ENCODE measurements around the gene LRRC56.

LRRC56 gene

GRCh38 chr11:496834-497564 is 40.3 kb upstream of the LRRC56 start:
- TF ChIP-seq PATZ1 (tag by site-specific recombination; IDR thresholded peaks at IDR 0.05) (no peak), PRDM1 (tag by site-specific recombination; IDR thresholded peaks at IDR 0.05) (peak; percentile 96)
- CTCF ChIA-PET: interaction anchor here (0.6 to 1.2 kb wide), 2 partner anchors 22 to 135 kb away, joined by 3 to 5 read pairs; no protein-coding TSS in a partner anchor

GRCh38 chr11:497565-498296 is 39.6 kb upstream of the LRRC56 start:
- Histone ChIP-seq H3K36me3 (ENCODE audit: control insufficient read depth in 2 of 2, insufficient read depth in 1 of 2, low read length in 2 of 2) (peaks cover 0 to 89% of the 10 kb centered on the region in 2 experiments; a peak in 1 of 3 replicates), H3K4me1 (ENCODE audit: control insufficient read depth, insufficient read depth, low read length) (no peaks in the 10 kb centered on the region), H3K4me3 (ENCODE audit: low read depth, low read length) (no peak overlapping the region), H3K27ac (ENCODE audit: extremely low read depth, low read depth, low read length) (no peak overlapping the region), H3K9me3 (ENCODE audit: control insufficient read depth, insufficient read depth, low read depth, low read length) (no peaks in the 10 kb centered on the region)
- TF ChIP-seq SALL2 (tag by site-specific recombination; IDR thresholded peaks at IDR 0.05; ENCODE audit: borderline replicate concordance) (no peak), ZNF488 (tag by site-specific recombination; IDR thresholded peaks at IDR 0.05) (no peak), GLIS1 (tag by site-specific recombination; IDR thresholded peaks at IDR 0.05) (no peak), ZNF521 (tag by site-specific recombination; IDR thresholded peaks at IDR 0.05) (no peak), ZIC2 (tag by site-specific recombination; IDR thresholded peaks at IDR 0.05) (no peak), ZNF585B (tag by site-specific recombination; IDR thresholded peaks at IDR 0.05) (no peak), REST (tag by site-specific recombination; IDR thresholded peaks at IDR 0.05) (no peak)
- ChIA-PET POLR2A (interaction anchor here (1.0 kb wide), 1 partner anchor 9 kb away, joined by 5 read pairs; the partner anchor contains the start of gene RNH1), CTCF (no interaction called here)

More at GRCh38 chr11:496834-497564, 40.3 kb upstream of the LRRC56 start:
- Histone ChIP-seq H3K27ac (ENCODE audit: extremely low read depth, low read depth, low read length) (no peak overlapping the region), H3K4me3 (ENCODE audit: low read depth, low read length) (no peak overlapping the region), H3K36me3 (ENCODE audit: control insufficient read depth in 2 of 2, insufficient read depth in 1 of 2, low read length in 2 of 2) (peaks cover 0 to 89% of the 10 kb centered on the region in 2 experiments; a peak in 1 of 3 replicates), H3K9me3 (ENCODE audit: control insufficient read depth, insufficient read depth, low read depth, low read length) (no peaks in the 10 kb centered on the region), H3K4me1 (ENCODE audit: control insufficient read depth, insufficient read depth, low read length) (no peaks in the 10 kb centered on the region)
- POLR2A ChIA-PET: interaction anchor here (0.5 kb wide), 1 partner anchor 244 kb away, joined by 7 read pairs; no protein-coding TSS in a partner anchor

GRCh38 chr11:498297-499181 is 38.8 kb upstream of the LRRC56 start:
- Histone ChIP-seq H3K36me3 (ENCODE audit: control insufficient read depth in 2 of 2, insufficient read depth in 1 of 2, low read length in 2 of 2) (peaks cover 0 to 84% of the 10 kb centered on the region in 2 experiments; a peak in 1 of 3 replicates), H3K4me1 (ENCODE audit: control insufficient read depth, insufficient read depth, low read length) (no peaks in the 10 kb centered on the region), H3K4me3 (ENCODE audit: low read depth, low read length) (no peak overlapping the region), H3K9me3 (ENCODE audit: control insufficient read depth, insufficient read depth, low read depth, low read length) (no peaks in the 10 kb centered on the region), H3K27ac (ENCODE audit: extremely low read depth, low read depth, low read length) (no peak overlapping the region)
- POLR2A ChIA-PET: interaction anchor here (1.0 kb wide), 2 partner anchors 8 to 17 kb away, joined by 3 to 5 read pairs; partner anchors contain the start of gene RNH1
- CTCF ChIA-PET: no interaction called here
- no peak for TF ChIP-seq ZSCAN16 (tag by site-specific recombination; IDR thresholded peaks at IDR 0.05)
- TF ChIP-seq ZNF473 (tag by site-specific recombination; IDR thresholded peaks at IDR 0.05): no peak
- TF ChIP-seq SCRT2 (tag by site-specific recombination; IDR thresholded peaks at IDR 0.05): no peak
- no peak for TF ChIP-seq ZNF629 (tag by site-specific recombination; IDR thresholded peaks at IDR 0.05)
- TF ChIP-seq GLIS2 (tag by site-specific recombination; IDR thresholded peaks at IDR 0.05): no peak
- TF ChIP-seq AEBP2 (tag by site-specific recombination; IDR thresholded peaks at IDR 0.05; ENCODE audit: borderline replicate concordance): no peak
- no peak for TF ChIP-seq FEZF1 (tag by site-specific recombination; IDR thresholded peaks at IDR 0.05)
- no peak for TF ChIP-seq MYNN (tag by site-specific recombination; IDR thresholded peaks at IDR 0.05; ENCODE audit: borderline replicate concordance)
- TF ChIP-seq ZNF561 (tag by site-specific recombination; IDR thresholded peaks at IDR 0.05; ENCODE audit: borderline replicate concordance): no peak
- TF ChIP-seq ZNF146 (tag by site-specific recombination; IDR thresholded peaks at IDR 0.05): no peak

Data from HEK293 (cell line).